B cell (primary cell): ENCODE data around the gene CATSPERD. TPM values are rescaled to one million over a fixed set of nuclear protein-coding genes. Genes with fewer than 3 reads are reported as not detected.
A peak's percentile ranks its signal among the peaks of the same experiment; 100 is the strongest.

Experiments used
- ATAC-seq: fragments of 200-7000 bp; cut with Tn5 transposase; one replicate; pipeline ENCODE4 v1.10.0; 2021; ENCODE audit warnings: low read depth, mild to moderate bottlenecking, moderate number of reproducible peaks, moderate library complexity
- CTCF ChIA-PET: fragments of 350-600 bp; sonication (Branson Sonifier 250); formaldehyde crosslinking; loops from one replicate; lab custom pipeline; 2021; ENCODE audit warnings: antibody characterized with exemption, inconsistent platforms; lab: Charles Lee
- POLR2A ChIA-PET: fragments of 350-600 bp; sonication (Branson Sonifier 250); formaldehyde crosslinking; loops from one replicate; lab custom pipeline; 2021; ENCODE audit warnings: antibody characterized with exemption; lab: Charles Lee
- DNase-seq: peaks from one replicate; pipeline ENCODE4 v3.0.0; 2013
- H2AFZ ChIP-seq: 2 replicates; pipeline ENCODE4 v1.6.1; 2012; ENCODE audit warnings: mild to moderate bottlenecking, low read depth, low read length; ENCODE audit not compliant: insufficient read depth, poor library complexity, severe bottlenecking
- H3K27ac ChIP-seq, 2 donors: 1 replicate in 1 of 2; 2 replicates in 1 of 2; pipeline ENCODE4 v1.5.1; 2012 to 2013; ENCODE audit warnings: low read length in 2 of 2, mild to moderate bottlenecking in 2 of 2, moderate library complexity in 1 of 2
- H3K27me3 ChIP-seq, 4 experiments: fragments of 200-600 bp in 1 of 4; sonication (generic) in 1 of 4; replicated peaks in 1 of 4; 1 replicate in 2 of 4; 2 replicates in 2 of 4; pipeline versions ENCODE4 v1.6.1 to v1.7.0; 2013 to 2016; ENCODE audit warnings: low read length in 3 of 4, mild to moderate bottlenecking in 2 of 4, mixed read lengths in 1 of 4, moderate library complexity in 1 of 4; ENCODE audit not compliant: insufficient read depth in 4 of 4, control insufficient read depth in 3 of 4; ENCODE audit errors: control extremely low read depth in 1 of 4
- H3K36me3 ChIP-seq, 2 experiments: replicated peaks in 1 of 2; 1 replicate in 1 of 2; 2 replicates in 1 of 2; pipeline versions ENCODE4 v1.6.1 to v1.7.1; 2013; ENCODE audit warnings: low read length in 1 of 2; ENCODE audit not compliant: insufficient read depth in 2 of 2, control insufficient read depth in 1 of 2; ENCODE audit errors: control extremely low read depth in 1 of 2, extremely low read depth in 1 of 2
- H3K4me1 ChIP-seq, 2 donors: fragments of 200-600 bp in 1 of 2; sonication (generic) in 1 of 2; 1 replicate in 1 of 2; 2 replicates in 1 of 2; pipeline versions ENCODE4 v1.5.1 to v1.6.1; 2013 to 2017; ENCODE audit warnings: low read length in 2 of 2; ENCODE audit not compliant: control insufficient read depth in 2 of 2, insufficient read depth in 2 of 2
- H3K4me2 ChIP-seq: replicated peaks from 2 replicates; pipeline ENCODE3; 2012; ENCODE audit warnings: mild to moderate bottlenecking, low read depth, low read length; ENCODE audit not compliant: poor library complexity, severe bottlenecking
- H3K4me3 ChIP-seq, 5 experiments: fragments of 200-600 bp in 1 of 5; sonication (generic) in 1 of 5; 1 replicate in 3 of 5; 2 replicates in 2 of 5; pipeline versions ENCODE4 v1.5.1 to v1.7.0; 2011 to 2016; ENCODE audit warnings: low read length in 4 of 5, mild to moderate bottlenecking in 4 of 5, low read depth in 2 of 5, control low read depth in 1 of 5, moderate library complexity in 1 of 5; ENCODE audit not compliant: insufficient read depth in 1 of 5; ENCODE audit errors: control extremely low read depth in 1 of 5, extremely low read depth in 1 of 5
- H3K79me2 ChIP-seq: fragments of 200-600 bp; sonication (generic); one replicate; pipeline ENCODE4 v1.6.0; 2016; ENCODE audit warnings: low read length; ENCODE audit not compliant: control insufficient read depth, insufficient read depth
- H3K9ac ChIP-seq: fragments of 200-600 bp; sonication (generic); 2 replicates; pipeline ENCODE4 v1.6.1; 2017; ENCODE audit warnings: mild to moderate bottlenecking, low read length, moderate library complexity
- H3K9me3 ChIP-seq, 3 donors: one replicate each; pipeline versions ENCODE4 v1.6.1 to v1.7.1; 2013; ENCODE audit warnings: low read length in 2 of 3; ENCODE audit not compliant: control insufficient read depth in 2 of 3, insufficient read depth in 1 of 3; ENCODE audit errors: control extremely low read depth in 1 of 3
- H4K20me1 ChIP-seq: 2 replicates; pipeline ENCODE4 v1.6.0; 2012; ENCODE audit warnings: mild to moderate bottlenecking, low read length; ENCODE audit not compliant: insufficient read depth, control insufficient read depth, poor library complexity, severe bottlenecking
- H3K27ac Mint-ChIP-seq: one replicate; pipeline ENCODE4 v1.8.0; 2021; ENCODE audit warnings: mixed read lengths
- H3K27me3 Mint-ChIP-seq: one replicate; pipeline ENCODE4 v1.8.0; 2021; ENCODE audit warnings: mixed read lengths
- H3K4me1 Mint-ChIP-seq: one replicate; pipeline ENCODE4 v1.8.0; 2021; ENCODE audit warnings: mixed read lengths
- H3K4me3 Mint-ChIP-seq: one replicate; pipeline ENCODE4 v1.8.0; 2021; ENCODE audit warnings: mixed read lengths
- H3K9me3 Mint-ChIP-seq: one replicate; pipeline ENCODE4 v1.8.0; 2022; ENCODE audit warnings: mixed read lengths; ENCODE audit not compliant: insufficient read depth
- CTCF ChIP-seq: fragments of 200-600 bp; IDR thresholded peaks from one replicate; pipeline ENCODE4 v1.8.0; 2022; ENCODE audit warnings: antibody characterized with exemption, mild to moderate bottlenecking
- EZH2 ChIP-seq: IDR thresholded peaks from 2 replicates; pipeline ENCODE4 v1.6.1; 2012; ENCODE audit warnings: borderline replicate concordance, low read depth, mild to moderate bottlenecking, moderate library complexity, low read length; ENCODE audit not compliant: insufficient read depth, poor library complexity, severe bottlenecking
- WGBS: methylation state at CpG from one replicate; pipeline ENCODE4 v1.1.5; 2013; ENCODE audit warnings: missing lambda C conversion rate; ENCODE audit not compliant: insufficient coverage; 5-methylcytosine and 5-hydroxymethylcytosine counted together
- intact Hi-C: fragments of 100-400 bp; cut with micrococcal nuclease; formaldehyde crosslinking; loops from one replicate; pipeline ENCODE4 v1.10.0; 2022
- polyA plus RNA-seq: library from polyadenylated mRNA; depleted of rRNA; stranded (reverse); fragments of >200 nt; gene quantifications from 2 replicates; pipeline ENCODE4 v1.2.3, GENCODE V29; 2012
- total RNA-seq, 2 donors: library from RNA; stranded (reverse); fragments of 120-200 nt in 1 of 2; gene quantifications; 1 replicate in 1 of 2; 2 replicates in 1 of 2; pipeline versions ENCODE4 v1.2.3 to v1.2.4, GENCODE V29; 2013 to 2022

Gene CATSPERD
- total and polyA plus RNA-seq, 2 donors (not counting 1 experiment from before 2014, with no cell fraction given): not detected

GRCh38 chr19:5789351-5789761 is 68.9 kb downstream of the CATSPERD start:
- H3K79me2 ChIP-seq: peaks cover 7% of the 10 kb centered on the region
- DNase-seq: peak; percentile 37
- peaks cover 10% of the 10 kb centered on the region for H3K4me1 Mint-ChIP-seq
- no peak overlapping the region for H2AFZ ChIP-seq
- peaks cover 0 to 6% (median 0%) of the 10 kb centered on the region in 4 experiments for H3K27me3 ChIP-seq
- peaks cover 28% of the 10 kb centered on the region for H4K20me1 ChIP-seq
- ChIA-PET POLR2A (no interaction called here), CTCF (no interaction called here)
- no peak for TF ChIP-seq EZH2
- no peak for TF ChIP-seq CTCF
- no peak overlapping the region for H3K4me2 ChIP-seq
- H3K27ac ChIP-seq: no peak overlapping the region
- peaks cover 0 to 48% of the 10 kb centered on the region in 2 experiments for H3K36me3 ChIP-seq
- intact Hi-C loops: no loop called here
- H3K4me3 ChIP-seq: no peak overlapping the region
- no peaks in the 10 kb centered on the region for H3K27me3 Mint-ChIP-seq
- peak overlapping the region; percentile 26 for H3K4me3 Mint-ChIP-seq
- H3K4me1 ChIP-seq: peaks cover 5 to 16% of the 10 kb centered on the region in 2 donors
- no peak for ATAC-seq
- peak overlapping the region; percentile 26 for H3K27ac Mint-ChIP-seq
- H3K9ac ChIP-seq: no peak overlapping the region
- 99% methylated on average over 39 of the region's 39 CpGs for WGBS
- peaks cover 0 to 20% (median 3%) of the 10 kb centered on the region in 3 donors for H3K9me3 ChIP-seq
- H3K9me3 Mint-ChIP-seq: no peaks in the 10 kb centered on the region

GRCh38 chr19:5789886-5790558 is 69.6 kb downstream of the CATSPERD start:
- peak overlapping the region; percentile 97 to 98 for H3K27ac ChIP-seq
- POLR2A ChIA-PET: interaction anchor here (1.4 kb wide), 1 partner anchor 114 kb away, joined by 3 read pairs; no protein-coding TSS in a partner anchor
- Mint-ChIP-seq H3K27me3 (no peaks in the 10 kb centered on the region), H3K9me3 (no peaks in the 10 kb centered on the region), H3K27ac (peak overlapping the region; percentile 100), H3K4me1 (peaks cover 10% of the 10 kb centered on the region), H3K4me3 (peak overlapping the region; percentile 98)
- CTCF ChIA-PET: interaction anchor here (2.5 kb wide), 1 partner anchor 14 kb away, joined by 16 read pairs; no protein-coding TSS in a partner anchor
- peak overlapping the region; percentile 72 for H3K4me2 ChIP-seq
- TF ChIP-seq CTCF (no peak), EZH2 (no peak)
- DNase-seq (peak; percentile 34), ATAC-seq (no peak)
- WGBS: 85% methylated on average over 24 of the region's 26 CpGs
- H3K9ac ChIP-seq: peak overlapping the region; percentile 77
- H3K36me3 ChIP-seq: peaks cover 0 to 43% of the 10 kb centered on the region in 2 experiments
- intact Hi-C loops: loop anchor here (1.0 to 2.0 kb wide), 3 partner anchors 100 to 167 kb away; partner anchors contain the start of genes RPL36, SAFB, SAFB2 and VMAC
- peaks cover 7% of the 10 kb centered on the region for H3K79me2 ChIP-seq
- peaks cover 28% of the 10 kb centered on the region for H4K20me1 ChIP-seq
- peak overlapping the region; percentile 67 to 91 (median 87) for H3K4me3 ChIP-seq
- H3K4me1 ChIP-seq: peaks cover 5 to 16% of the 10 kb centered on the region in 2 donors
- peaks cover 0 to 20% (median 3%) of the 10 kb centered on the region in 3 donors for H3K9me3 ChIP-seq
- H2AFZ ChIP-seq: no peak overlapping the region
- peaks cover 0 to 6% (median 0%) of the 10 kb centered on the region in 4 experiments for H3K27me3 ChIP-seq
